Femur (tissue), 1 donor: ENCODE data around the gene KNSTRN.

ENCODE experiments used
- DNase-seq: peaks from one replicate; pipeline ENCODE4 v3.0.0-alpha.2; 2017

KNSTRN gene

DNA sequence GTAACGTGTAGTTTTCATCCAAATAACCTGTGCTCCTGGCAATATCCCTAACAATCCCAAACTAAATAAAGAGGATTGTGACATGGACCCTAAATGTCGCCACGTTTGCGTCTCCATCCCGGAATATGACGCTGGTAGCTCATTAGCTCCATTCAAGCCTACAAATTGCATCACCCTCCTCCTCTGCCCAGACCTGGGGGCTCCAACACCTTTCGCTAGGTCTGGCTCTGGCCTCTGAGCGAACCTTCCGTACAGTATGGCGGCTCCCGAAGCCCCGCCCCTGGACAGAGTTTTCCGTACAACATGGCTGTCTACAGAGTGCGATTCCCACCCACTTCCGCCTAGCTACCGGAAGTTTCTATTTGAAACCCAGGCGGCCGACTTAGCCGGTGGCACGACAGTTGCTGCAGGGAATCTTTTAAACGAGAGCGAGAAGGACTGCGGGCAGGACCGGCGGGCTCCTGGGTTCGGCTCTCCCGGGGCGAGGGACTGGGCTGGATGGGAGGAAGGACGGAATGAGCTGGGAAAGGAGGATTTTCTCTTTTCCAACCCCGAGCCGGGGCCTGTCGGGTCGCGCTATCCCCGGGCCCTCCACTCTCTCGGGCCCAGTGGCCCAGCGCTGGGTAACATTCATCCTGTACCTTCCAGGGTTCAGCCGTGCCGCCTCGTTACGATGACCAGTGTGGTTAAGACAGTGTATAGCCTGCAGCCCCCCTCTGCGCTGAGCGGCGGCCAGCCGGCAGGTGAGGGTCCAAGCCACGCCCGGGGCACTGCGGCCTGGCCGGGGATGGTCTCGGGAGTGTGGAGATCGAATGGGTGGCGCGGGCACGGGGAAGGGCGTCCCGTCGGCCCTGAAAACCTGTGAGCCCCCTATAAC lies at the start of gene KNSTRN:
Gene KNSTRN, plus strand, starts transcription at position 142 of the 877 bp plus-strand sequence. Its CDS starts 115 bp downstream, at position 257.
- peak; percentile 95 for DNase-seq

DNA sequence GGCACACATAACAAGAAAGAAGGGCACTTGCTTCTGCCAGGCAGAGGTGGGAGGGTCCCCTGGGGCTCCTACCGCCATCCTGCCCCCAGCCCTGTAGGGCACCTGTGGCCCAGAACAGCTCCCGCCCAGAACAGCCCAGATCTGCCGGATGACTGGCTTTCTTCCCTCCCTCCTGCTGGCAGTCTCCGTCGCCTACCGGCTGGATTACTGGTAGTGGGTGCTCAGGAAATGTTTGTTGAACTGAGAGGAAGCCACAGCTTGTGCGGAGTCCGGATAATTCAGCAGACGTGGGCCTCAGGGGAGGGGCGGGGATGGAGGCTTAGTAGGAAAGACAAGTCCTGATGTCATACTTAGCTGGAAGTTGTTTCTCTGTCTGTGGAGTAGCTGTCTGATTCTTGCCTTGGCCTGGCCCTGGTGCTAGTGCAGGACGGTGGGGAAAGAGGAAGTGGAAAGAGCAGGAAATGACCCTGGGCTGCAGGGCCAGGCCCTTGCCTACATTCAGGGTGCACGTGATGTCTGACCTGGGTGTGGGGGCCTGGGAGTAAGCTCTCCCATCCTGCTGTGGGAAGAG lies 48.5 kb upstream of the KNSTRN start:
- DNase-seq = peak; percentile 88

GRCh38 chr15:40334541-40334940 lies 48.0 kb upstream of the KNSTRN start:
- no peak for DNase-seq

GRCh38 chr15:40334941-40335795 lies 47.4 kb upstream of the KNSTRN start:
- no peak for DNase-seq

- no peak for DNase-seq
These were observed 46.4 kb upstream of the KNSTRN start for GRCh38 chr15:40335938-40336743.

DNA sequence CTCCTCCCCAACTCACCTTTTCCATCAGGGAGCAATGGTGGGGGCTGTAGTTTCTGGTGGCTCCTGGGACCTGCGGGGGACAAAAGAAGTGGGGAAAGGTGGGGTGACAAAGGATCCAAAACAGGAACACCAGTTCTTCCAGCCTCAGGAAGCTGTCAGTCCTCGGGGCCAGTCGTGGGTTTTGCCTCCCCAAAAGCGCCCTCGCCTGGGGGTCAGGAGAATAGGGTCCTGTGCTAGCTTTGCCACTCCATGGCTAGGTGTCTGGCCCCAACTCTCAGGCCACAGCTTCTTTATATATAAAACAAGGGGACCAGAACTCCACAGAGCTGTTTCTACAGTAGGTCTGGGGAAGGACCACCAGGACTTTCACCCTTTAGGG lies 45.8 kb upstream of the KNSTRN start:
- no peak for DNase-seq

DNA sequence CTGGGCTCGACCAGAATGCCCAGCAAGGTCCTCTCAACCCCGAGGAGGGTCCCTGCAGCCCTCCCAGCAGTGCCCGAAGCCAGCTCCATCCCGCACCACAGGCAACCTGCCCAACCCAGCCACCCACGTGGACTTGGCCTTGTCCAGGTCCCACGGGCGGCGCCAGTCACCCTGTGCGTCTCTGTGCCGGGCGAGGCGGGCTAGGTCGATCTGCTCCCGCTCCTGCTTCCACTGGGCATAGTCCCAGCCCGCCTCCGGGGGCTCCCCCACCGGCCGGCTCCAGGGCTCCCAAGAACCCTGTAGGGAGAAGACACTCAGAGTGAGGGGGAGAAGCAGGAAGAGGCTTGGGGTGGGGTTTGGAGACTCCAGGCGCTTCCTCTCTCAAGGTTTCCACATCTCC lies 44.9 kb upstream of the KNSTRN start:
- DNase-seq = no peak

DNA sequence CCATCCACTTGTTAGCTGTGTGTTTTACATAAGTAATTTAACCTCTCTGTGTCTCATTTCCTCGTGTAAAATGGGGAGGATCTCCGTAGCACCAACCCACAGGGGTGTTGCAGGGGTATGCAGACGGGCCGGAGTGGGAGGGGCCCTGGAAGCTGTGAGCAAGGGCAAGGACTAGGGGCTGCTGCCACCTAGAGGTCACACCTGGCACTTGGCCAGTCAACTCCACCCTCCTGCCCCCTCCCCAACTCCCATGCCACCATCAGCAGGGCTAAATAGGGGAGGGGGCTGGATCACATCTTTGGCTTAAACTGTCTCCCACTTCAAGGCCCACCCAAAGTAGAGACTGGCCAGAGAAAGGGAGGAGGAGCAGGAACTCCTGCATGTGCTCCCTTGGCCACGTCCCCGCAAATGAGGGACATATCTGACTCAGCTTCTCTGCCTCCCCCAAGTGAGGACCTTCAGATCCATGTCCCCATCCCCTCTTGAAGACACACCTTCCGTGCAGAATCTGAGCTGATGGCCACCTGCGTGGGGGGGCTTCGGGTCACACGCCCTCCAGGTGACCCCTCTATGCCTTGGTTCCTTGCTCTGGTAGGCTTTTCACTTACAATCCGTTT lies 44.4 kb upstream of the KNSTRN start:
- DNase-seq = peak; percentile 76

DNA sequence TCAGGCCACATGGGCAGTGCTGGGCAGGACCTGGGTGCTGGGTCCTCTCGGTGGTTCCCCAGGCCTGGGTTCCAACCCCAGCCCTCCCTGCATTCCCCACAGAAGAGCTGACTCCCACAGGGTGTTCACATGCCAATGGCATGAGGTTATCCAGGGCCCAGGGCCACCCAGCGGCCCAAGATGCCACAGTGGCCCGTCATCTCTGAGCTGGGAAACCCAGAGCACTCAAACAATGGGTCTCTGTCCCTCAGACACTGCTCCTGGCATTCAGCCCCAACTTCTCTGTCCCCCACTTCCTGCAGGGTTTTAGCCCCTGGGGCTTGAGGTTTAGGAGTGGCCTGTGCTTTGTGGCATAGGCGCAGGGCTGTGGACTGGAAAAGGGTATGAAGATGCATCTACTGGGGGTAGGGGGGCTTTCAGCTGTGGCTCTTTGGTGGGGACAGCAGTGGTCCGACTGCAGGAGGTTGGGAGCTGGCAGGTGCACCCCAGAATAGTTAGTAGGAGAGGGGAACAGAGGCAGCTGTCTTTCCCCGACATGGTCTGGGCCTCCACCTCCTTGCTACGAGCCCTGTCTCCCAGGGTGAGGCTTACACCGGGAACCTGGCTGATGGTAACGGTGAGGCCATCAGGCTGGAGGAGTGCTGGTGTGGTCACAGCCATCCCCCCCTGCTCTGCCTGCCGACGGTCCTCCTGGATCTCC lies 43.5 kb upstream of the KNSTRN start:
- DNase-seq = no peak

DNA sequence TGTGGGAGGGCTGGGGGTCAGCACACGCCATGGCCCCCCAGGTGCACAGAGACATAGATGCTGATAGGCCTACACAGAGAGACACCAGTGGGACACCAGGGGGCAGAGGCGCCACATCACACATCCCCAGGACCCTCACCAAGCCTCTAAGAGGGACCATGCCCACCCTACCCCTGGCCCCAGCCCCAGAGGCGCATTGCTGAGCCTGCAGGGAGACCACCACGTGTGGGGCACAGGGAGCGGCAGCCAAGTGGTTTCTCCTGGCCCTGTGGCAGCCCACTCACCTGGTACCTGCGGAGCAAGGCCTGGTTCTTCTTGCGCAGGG lies 42.9 kb upstream of the KNSTRN start:
- no peak for DNase-seq

- DNase-seq = peak; percentile 82
These were observed 42.3 kb upstream of the KNSTRN start for GRCh38 chr15:40340038-40340739.

- peak; percentile 89 for DNase-seq
These were observed 41.7 kb upstream of the KNSTRN start, which contains the start of gene CCDC9B for GRCh38 chr15:40340740-40341400. CCDC9B (minus strand) TSS chr15:40340939; CDS start chr15:40340819, 120 bp downstream.

GRCh38 chr15:40342416-40343320 lies 39.9 kb upstream of the KNSTRN start:
- DNase-seq = no peak

DNA sequence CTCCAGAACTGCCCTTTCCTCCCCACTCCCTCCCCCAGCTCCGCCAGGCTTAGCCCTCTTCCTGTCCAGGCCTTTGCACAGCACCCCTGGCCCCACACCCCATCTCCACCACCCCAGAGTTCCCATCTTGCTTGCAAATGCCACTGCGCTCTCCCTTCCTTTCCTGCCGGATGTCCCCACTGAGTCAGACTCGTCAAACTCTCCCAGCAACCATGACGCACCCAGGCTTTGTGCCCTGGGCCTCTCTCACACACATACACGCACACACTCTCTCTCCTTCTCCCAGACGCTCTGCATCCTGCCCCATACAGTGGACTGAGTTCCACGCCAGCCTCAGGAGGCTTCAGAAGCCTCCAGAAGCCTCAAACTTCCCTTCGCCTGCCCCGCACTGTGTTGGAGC lies 39.0 kb upstream of the KNSTRN start:
- peak; percentile 39 for DNase-seq

GRCh38 chr15:40344217-40344616 lies 38.3 kb upstream of the KNSTRN start:
- no peak for DNase-seq

- no peak for DNase-seq
These were observed 37.8 kb upstream of the KNSTRN start for GRCh38 chr15:40344631-40345120.

DNA sequence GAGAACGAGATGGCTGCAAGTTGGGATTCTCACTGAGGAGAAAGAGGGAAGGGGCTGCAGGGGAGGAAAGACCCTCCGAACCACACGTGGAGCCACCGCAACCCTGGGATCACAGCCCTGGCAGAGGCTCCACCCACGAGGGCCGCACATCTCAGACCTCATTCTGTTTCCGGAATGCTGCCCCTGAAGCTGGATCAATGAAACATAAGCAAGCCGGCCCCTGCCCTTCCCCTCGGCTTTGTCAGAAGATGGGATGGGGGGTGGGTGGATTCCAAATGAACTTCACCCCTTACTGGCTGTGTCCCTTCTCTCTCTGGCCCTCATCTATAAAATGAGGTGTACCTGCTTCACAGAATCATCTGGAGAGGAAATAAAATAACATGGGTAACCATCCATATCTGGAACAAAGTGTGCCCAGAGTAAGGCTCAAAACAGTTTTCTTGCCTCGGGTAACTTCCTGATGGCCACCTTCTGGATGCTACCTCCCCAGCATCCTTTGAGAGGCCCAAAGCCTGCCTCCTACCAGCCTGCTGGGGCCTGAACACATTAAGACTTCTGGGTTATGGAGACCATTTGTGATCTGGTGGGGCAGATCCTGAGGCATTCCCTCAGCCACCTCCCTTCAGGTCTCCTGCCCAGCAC lies 37.2 kb upstream of the KNSTRN start:
- DNase-seq = no peak

DNA sequence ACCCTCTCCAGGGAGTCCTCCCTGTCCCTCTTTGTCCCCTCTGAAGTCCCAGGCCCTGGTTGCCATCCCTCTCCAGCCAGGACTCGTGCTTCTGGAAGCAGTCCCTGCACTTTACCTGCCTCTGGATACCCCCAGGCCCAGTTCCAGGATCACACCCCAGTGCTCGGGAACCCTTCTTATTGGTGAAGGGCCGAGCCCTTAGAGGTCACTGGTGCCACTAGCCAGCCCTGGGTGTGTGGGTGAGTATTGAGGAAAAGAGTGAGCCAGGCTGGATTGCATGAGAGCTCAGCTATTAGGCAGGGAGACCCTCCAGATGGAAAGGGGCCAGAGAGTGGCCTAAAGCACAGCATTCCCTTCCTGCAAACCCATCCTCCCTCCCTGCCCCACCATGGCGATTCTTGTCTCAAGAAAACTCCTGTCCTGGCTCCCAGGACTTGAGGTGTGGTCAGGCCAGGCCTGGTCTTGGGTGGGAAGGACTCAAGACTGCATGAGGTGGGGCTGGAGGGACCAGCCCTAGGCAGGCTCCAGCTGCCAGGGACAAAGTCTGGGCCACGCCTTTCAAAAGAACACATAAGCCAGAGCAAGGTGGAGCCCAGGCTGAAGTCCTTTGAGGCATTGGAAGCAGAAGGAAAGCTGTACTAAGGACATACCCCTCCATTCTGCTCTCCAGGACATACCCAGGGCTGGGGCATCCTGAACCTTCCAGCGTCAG lies 36.5 kb upstream of the KNSTRN start:
- no peak for DNase-seq
